ENCODE data around the gene RPL38. TPM values are rescaled to one million over a fixed set of nuclear protein-coding genes. Genes with fewer than 3 reads are reported as not detected.
A peak's percentile ranks its signal among the peaks of the same experiment; 100 is the strongest.

The RPL38 gene
- total and polyA plus RNA-seq, 12 donors, result 661 to 2,186 (median 739) TPM

DNA sequence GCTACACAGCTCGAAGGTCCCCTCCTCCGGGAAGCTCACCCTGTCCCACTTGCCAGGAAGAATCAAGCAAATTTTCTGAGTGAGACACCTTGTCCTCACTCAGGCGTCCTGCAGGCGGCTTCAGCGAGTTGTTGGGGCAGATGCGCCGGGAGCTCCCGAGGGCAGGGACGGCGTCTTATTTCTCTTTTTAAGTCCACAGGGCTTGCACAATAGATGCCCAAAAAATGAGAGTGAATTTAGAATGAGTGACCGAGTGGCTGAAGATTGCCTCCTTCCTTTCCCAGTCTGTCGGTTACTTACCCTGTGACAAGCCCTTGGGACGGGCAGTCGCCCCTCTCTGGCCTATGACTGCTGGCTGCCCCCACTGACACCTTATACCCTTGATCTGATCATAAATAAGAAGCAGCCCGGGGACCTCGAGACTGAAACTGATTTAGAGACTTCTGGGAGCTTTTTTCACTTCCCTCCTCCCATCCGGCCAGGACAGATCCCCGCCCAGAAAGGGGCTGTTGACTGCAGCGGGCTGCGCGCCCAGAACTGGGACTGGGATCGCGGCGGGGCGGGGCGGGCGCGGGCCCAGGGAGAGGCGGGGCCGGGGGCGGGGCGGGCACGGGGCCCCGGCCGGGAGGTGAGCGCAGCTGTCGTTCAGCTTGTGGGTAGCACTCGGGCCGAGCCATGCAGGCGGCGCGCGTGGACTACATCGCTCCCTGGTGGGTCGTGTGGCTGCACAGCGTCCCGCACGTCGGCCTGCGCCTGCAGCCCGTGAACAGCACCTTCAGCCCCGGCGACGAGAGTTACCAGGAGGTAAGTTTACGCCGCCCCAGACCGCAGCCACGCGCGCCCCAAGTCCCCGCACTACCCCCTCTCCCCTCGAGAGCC, 9.7 kb downstream of the RPL38 start, which contains the start of gene TTYH2:
TSS of gene TTYH2 (plus strand) at position 659 of the 879 bp plus-strand sequence. CDS start at position 676, 17 bp downstream.
- DNase-seq (peak; percentile 90 to 94), ATAC-seq (peak; percentile 80 to 91 (median 86))
- peak within 1 kb of the TSS; percentile 37 to 72 (median 64) for H3K4me3 ChIP-seq
- intact Hi-C loops (cut with DNase I), result loop anchor here in 9 of 10 donors (1.0 to 10.0 kb wide), 11 partner anchors 28 to 242 kb away; partner anchors contain the start of gene BTBD17 (in 4 of the 9)
- H3K27me3 ChIP-seq, result no peaks in the 10 kb centered on the region
- TF ChIP-seq, protein P1, sequence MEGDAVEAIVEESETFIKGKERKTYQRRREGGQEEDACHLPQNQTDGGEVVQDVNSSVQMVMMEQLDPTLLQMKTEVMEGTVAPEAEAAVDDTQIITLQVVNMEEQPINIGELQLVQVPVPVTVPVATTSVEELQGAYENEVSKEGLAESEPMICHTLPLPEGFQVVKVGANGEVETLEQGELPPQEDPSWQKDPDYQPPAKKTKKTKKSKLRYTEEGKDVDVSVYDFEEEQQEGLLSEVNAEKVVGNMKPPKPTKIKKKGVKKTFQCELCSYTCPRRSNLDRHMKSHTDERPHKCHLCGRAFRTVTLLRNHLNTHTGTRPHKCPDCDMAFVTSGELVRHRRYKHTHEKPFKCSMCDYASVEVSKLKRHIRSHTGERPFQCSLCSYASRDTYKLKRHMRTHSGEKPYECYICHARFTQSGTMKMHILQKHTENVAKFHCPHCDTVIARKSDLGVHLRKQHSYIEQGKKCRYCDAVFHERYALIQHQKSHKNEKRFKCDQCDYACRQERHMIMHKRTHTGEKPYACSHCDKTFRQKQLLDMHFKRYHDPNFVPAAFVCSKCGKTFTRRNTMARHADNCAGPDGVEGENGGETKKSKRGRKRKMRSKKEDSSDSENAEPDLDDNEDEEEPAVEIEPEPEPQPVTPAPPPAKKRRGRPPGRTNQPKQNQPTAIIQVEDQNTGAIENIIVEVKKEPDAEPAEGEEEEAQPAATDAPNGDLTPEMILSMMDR (IDR thresholded peaks at IDR 0.05), result peak in 6 of 9 donors; percentile 7 to 38 (median 32)
- H3K36me3 ChIP-seq, result peaks cover 0 to 32% (median 18%) of the 10 kb centered on the region in 9 donors
- H3K4me1 ChIP-seq, result peaks cover 22 to 86% (median 74%) of the 10 kb centered on the region in 9 donors
- H3K27ac ChIP-seq, result peak within 1 kb of the TSS; percentile 54 to 93 (median 86)
- 0 to 1% methylated on average over 52 to 62 of the region's 62 CpGs for WGBS, 2 donors
- H3K9me3 ChIP-seq, result no peaks in the 10 kb centered on the region

DNA sequence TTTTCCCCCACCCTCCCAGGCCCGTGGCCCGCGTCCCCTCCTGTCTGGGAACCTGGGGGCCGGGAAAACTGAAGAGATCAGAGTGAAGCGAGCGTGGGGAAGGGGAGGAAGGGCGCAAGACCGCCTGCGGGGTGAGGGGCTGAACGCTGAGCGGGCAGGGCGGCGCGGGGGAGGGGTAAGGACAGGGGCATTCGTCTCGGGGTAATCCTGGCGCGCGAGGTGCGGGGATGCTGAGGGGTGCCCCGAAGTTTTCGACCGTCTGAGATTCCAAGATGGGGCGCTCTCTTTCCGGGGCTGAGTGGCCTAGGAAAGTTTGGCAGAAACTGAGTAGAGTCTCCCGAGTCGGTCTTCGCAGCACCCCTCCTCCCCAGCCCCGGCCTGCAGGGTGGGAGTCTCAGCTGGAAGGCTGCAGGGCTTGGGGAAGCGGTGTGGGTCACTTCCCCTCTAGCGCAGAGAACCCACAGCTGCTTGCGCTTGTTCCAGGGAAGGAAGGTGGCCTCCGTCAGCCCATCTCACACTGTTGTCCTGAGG, 10.4 kb downstream of the RPL38 start:
- peak; percentile 4 to 47 (median 37) for ATAC-seq
- intact Hi-C loops (cut with DNase I), result loop anchor here in 9 of 10 donors (1.0 to 10.0 kb wide), 13 partner anchors 21 to 241 kb away; partner anchors contain the start of gene BTBD17 (in 4 of the 9)
- 4 to 6% methylated on average over 32 to 33 of the region's 33 CpGs for WGBS, 2 donors
- Histone ChIP-seq H3K27me3 (no peaks in the 10 kb centered on the region), H3K27ac (peak overlapping the region; percentile 54 to 93 (median 86)), H3K4me1 (peaks cover 22 to 79% (median 68%) of the 10 kb centered on the region in 9 donors), H3K4me3 (peak overlapping the region; percentile 37 to 72 (median 64)), H3K9me3 (no peaks in the 10 kb centered on the region), H3K36me3 (peaks cover 0 to 25% (median 13%) of the 10 kb centered on the region in 9 donors)
- TF ChIP-seq, protein P1 (IDR thresholded peaks at IDR 0.05), result no peak
- DNase-seq, result peak; percentile 31 to 63

DNA sequence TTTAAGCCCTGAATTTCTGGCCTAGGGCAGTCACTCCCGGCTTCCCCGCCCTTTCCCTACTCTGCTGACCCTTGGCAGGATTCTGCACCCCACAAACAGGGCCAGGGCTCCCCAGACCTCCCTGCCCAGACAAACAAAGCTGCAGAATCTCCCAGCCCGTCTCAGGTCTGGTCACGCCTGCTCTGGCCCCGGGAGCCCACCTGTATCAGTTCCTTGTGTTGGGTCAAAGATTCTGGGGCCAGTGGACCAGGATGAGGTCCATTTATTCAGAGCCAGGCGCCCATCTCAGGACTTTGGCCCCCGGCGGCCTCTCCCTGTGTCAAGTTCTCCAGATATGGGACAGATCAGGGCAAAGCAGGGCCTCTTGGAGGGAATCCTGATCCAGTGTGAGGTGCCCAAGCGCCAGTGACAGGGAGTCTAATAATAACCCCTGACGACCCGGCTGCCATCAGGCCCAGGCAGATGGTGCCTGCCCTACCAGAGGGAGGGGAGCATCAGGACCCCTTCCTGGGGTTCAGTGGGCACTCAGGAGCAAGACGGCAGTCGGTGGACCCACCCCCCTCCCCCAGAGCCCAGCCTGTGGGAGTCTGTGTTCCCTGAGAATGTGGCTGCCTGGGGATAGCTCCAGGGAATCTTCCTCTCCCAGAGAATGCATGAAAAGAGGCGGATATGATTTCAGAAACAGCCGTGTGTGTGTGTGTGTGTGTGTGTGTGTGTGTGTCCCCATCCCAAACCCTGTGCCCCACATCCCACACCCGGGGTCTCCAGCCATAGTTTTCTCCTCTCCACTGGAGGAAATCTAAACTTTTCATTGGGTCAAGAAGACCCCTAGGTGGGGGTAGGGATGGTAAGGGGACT, 11.2 kb downstream of the RPL38 start:
- Histone ChIP-seq H3K9me3 (no peaks in the 10 kb centered on the region), H3K4me3 (peak overlapping the region in 9 of 10 donors; percentile 46 to 72 (median 65)), H3K27ac (peak overlapping the region; percentile 54 to 93 (median 86)), H3K27me3 (no peaks in the 10 kb centered on the region), H3K4me1 (peaks cover 22 to 77% (median 67%) of the 10 kb centered on the region in 9 donors), H3K36me3 (peaks cover 0 to 17% (median 5%) of the 10 kb centered on the region in 9 donors)
- DNase-seq (peak; percentile 46 to 54), ATAC-seq (peak; percentile 12 to 73 (median 58))
- TF ChIP-seq, protein P1 (IDR thresholded peaks at IDR 0.05), result no peak
- WGBS, 2 donors, result 23 to 40% methylated on average over 16 of the region's 16 CpGs
- intact Hi-C loops (cut with DNase I), result loop anchor here in 9 of 10 donors (1.0 to 10.0 kb wide), 10 partner anchors 20 to 240 kb away; partner anchors contain the start of gene BTBD17 (in 5 of the 9)

Data from heart right ventricle (tissue), 16 donors.